ENCODE results near the gene ATXN3L.

Gene ATXN3L

GRCh38 chrX:13293700-13294099 lies 26.2 kb downstream of the ATXN3L start:
- Histone ChIP-seq H3K4me2 (ENCODE audit: low read depth, low read length, poor library complexity, severe bottlenecking) (no peak overlapping the region), H3K79me2 (ENCODE audit: insufficient read depth, low read length) (no peaks in the 10 kb centered on the region), H3K9me3 (ENCODE audit: insufficient read depth, low read depth, low read length) (no peaks in the 10 kb centered on the region), H3K4me1 (ENCODE audit: insufficient read depth, low read length, poor library complexity, severe bottlenecking) (no peaks in the 10 kb centered on the region), H4K20me1 (ENCODE audit: insufficient read depth, low read length, poor library complexity, severe bottlenecking) (no peaks in the 10 kb centered on the region), H3K36me3 (ENCODE audit: insufficient read depth, low read length) (no peaks in the 10 kb centered on the region), H2AFZ (ENCODE audit: low read length) (no peak overlapping the region), H3K4me3 (ENCODE audit: low read length, poor library complexity, severe bottlenecking) (no peak overlapping the region), H3F3A (ENCODE audit: low read depth) (no peaks in the 10 kb centered on the region), H3K9me2 (replicated peaks; ENCODE audit: low read depth, low read length) (no peaks in the 10 kb centered on the region), H3K9ac (ENCODE audit: low read depth, low read length, poor library complexity, severe bottlenecking) (no peak overlapping the region), H3K27me3 (ENCODE audit: insufficient read depth, low read length, poor library complexity, severe bottlenecking) (no peaks in the 10 kb centered on the region)
- TF ChIP-seq EZH2phosphoT487 (IDR thresholded peaks at IDR 0.05; ENCODE audit: borderline replicate concordance), result no peak
- no peak for TF ChIP-seq CTCF (conservative IDR thresholded peaks at IDR 0.05; ENCODE audit: low read length)

- Histone ChIP-seq H3K9me2 (replicated peaks; ENCODE audit: low read depth, low read length) (no peaks in the 10 kb centered on the region), H3K4me2 (ENCODE audit: low read depth, low read length, poor library complexity, severe bottlenecking) (no peak overlapping the region), H4K20me1 (ENCODE audit: insufficient read depth, low read length, poor library complexity, severe bottlenecking) (no peaks in the 10 kb centered on the region), H3K4me1 (ENCODE audit: insufficient read depth, low read length, poor library complexity, severe bottlenecking) (no peaks in the 10 kb centered on the region), H3K9me3 (ENCODE audit: insufficient read depth, low read depth, low read length) (no peaks in the 10 kb centered on the region), H3F3A (ENCODE audit: low read depth) (no peaks in the 10 kb centered on the region), H3K79me2 (ENCODE audit: insufficient read depth, low read length) (no peaks in the 10 kb centered on the region), H3K4me3 (ENCODE audit: low read length, poor library complexity, severe bottlenecking) (no peak overlapping the region), H3K36me3 (ENCODE audit: insufficient read depth, low read length) (no peaks in the 10 kb centered on the region), H3K9ac (ENCODE audit: low read depth, low read length, poor library complexity, severe bottlenecking) (no peak overlapping the region), H2AFZ (ENCODE audit: low read length) (no peak overlapping the region), H3K27me3 (ENCODE audit: insufficient read depth, low read length, poor library complexity, severe bottlenecking) (no peaks in the 10 kb centered on the region)
- TF ChIP-seq CTCF (conservative IDR thresholded peaks at IDR 0.05; ENCODE audit: low read length) (no peak), EZH2phosphoT487 (IDR thresholded peaks at IDR 0.05; ENCODE audit: borderline replicate concordance) (no peak)
Observed at GRCh38 chrX:13290891-13291614, 28.8 kb downstream of the ATXN3L start.

GRCh38 chrX:13288671-13289070 lies 31.2 kb downstream of the ATXN3L start:
- peaks cover 8% of the 10 kb centered on the region for H3K4me1 ChIP-seq (ENCODE audit: insufficient read depth, low read length, poor library complexity, severe bottlenecking)
- no peaks in the 10 kb centered on the region for H3K36me3 ChIP-seq (ENCODE audit: insufficient read depth, low read length)
- no peak overlapping the region for H3K4me2 ChIP-seq (ENCODE audit: low read depth, low read length, poor library complexity, severe bottlenecking)
- no peak overlapping the region for H3K9ac ChIP-seq (ENCODE audit: low read depth, low read length, poor library complexity, severe bottlenecking)
- H3F3A ChIP-seq (ENCODE audit: low read depth), result no peaks in the 10 kb centered on the region
- no peaks in the 10 kb centered on the region for H3K9me2 ChIP-seq (replicated peaks; ENCODE audit: low read depth, low read length)
- no peaks in the 10 kb centered on the region for H3K79me2 ChIP-seq (ENCODE audit: insufficient read depth, low read length)
- no peak overlapping the region for H3K4me3 ChIP-seq (ENCODE audit: low read length, poor library complexity, severe bottlenecking)
- no peaks in the 10 kb centered on the region; the same call in 1 of the 2 replicates for H3K9me3 ChIP-seq (ENCODE audit: insufficient read depth, low read depth, low read length)
- H3K27me3 ChIP-seq (ENCODE audit: insufficient read depth, low read length, poor library complexity, severe bottlenecking), result no peaks in the 10 kb centered on the region
- TF ChIP-seq EZH2phosphoT487 (IDR thresholded peaks at IDR 0.05; ENCODE audit: borderline replicate concordance) (no peak), CTCF (conservative IDR thresholded peaks at IDR 0.05; ENCODE audit: low read length) (no peak)
- no peak overlapping the region for H2AFZ ChIP-seq (ENCODE audit: low read length)
- H4K20me1 ChIP-seq (ENCODE audit: insufficient read depth, low read length, poor library complexity, severe bottlenecking), result no peaks in the 10 kb centered on the region
